K562 (cell line): Measurements from ENCODE around the gene POGZ. TPM values are rescaled to one million over a fixed set of nuclear protein-coding genes. Genes with fewer than 3 reads are reported as not detected.

Experiments
- ATF1 ChIP-seq, 2 experiments: fragments of 450-650 bp in 1 of 2; IDR thresholded peaks; 2 replicates each; pipeline ENCODE4 v1.6.1; 2016; ENCODE audit warnings: missing compliant biosample characterization in 1 of 2, missing genetic modification characterization in 1 of 2
- BRF1 ChIP-seq: IDR thresholded peaks from 3 replicates; pipeline ENCODE4 v1.6.1; 2011; ENCODE audit warnings: borderline replicate concordance, mild to moderate bottlenecking; ENCODE audit not compliant: insufficient read length; ENCODE audit errors: extremely low read depth
- CBFA2T2 ChIP-seq: fragments of 450-650 bp; conservative IDR thresholded peaks from 2 replicates; pipeline ENCODE4 v1.6.1; 2017; ENCODE audit warnings: mild to moderate bottlenecking
- CBFA2T3 ChIP-seq: fragments of 450-650 bp; IDR thresholded peaks from 2 replicates; pipeline ENCODE4 v1.6.1; 2017
- E2F3 ChIP-seq: fragments of 250-450 bp; sonication (Bioruptor Pico); IDR thresholded peaks from 2 replicates; pipeline ENCODE4 v1.4.0; 2020; ENCODE audit warnings: mild to moderate bottlenecking
- ETV1 ChIP-seq: fragments of 450-650 bp; conservative IDR thresholded peaks from 2 replicates; pipeline ENCODE4 v1.6.1; 2016; ENCODE audit warnings: missing genetic modification characterization, control low read depth, low read depth, missing compliant biosample characterization
- GATA2 ChIP-seq: sonication (generic); formaldehyde crosslinking; IDR thresholded peaks from 2 replicates; pipeline ENCODE4 v1.4.0; 2020; ENCODE audit warnings: mild to moderate bottlenecking, missing genetic modification reagents
- HDAC2 ChIP-seq: fragments of 450-650 bp; IDR thresholded peaks from 2 replicates; pipeline ENCODE4 v1.6.1; 2016; ENCODE audit warnings: mild to moderate bottlenecking
- HNRNPL ChIP-seq: fragments of 200-400 bp; formaldehyde crosslinking; IDR thresholded peaks from 2 replicates; pipeline ENCODE4 v1.6.1; 2017; ENCODE audit warnings: low read depth, mild to moderate bottlenecking, low read length
- NEUROD1 ChIP-seq: fragments of 150-350 bp; IDR thresholded peaks from 2 replicates; pipeline ENCODE4 v1.6.1; 2014; ENCODE audit warnings: borderline replicate concordance, low read length, low read depth; ENCODE audit not compliant: partially characterized antibody
- PHB ChIP-seq: fragments of 250-450 bp; sonication (Bioruptor Pico); IDR thresholded peaks from 2 replicates; pipeline ENCODE4 v1.5.0; 2021
- RBBP5 ChIP-seq: fragments of 200-600 bp; sonication (generic); IDR thresholded peaks from 2 replicates; pipeline ENCODE4 v1.6.1; 2012; ENCODE audit warnings: borderline replicate concordance, mild to moderate bottlenecking, low read length, control low read depth, inconsistent platforms; ENCODE audit not compliant: insufficient read depth, poor library complexity, severe bottlenecking
- SLC30A9 ChIP-seq: fragments of 250-450 bp; sonication (Bioruptor Pico); IDR thresholded peaks from 2 replicates; pipeline ENCODE4 v1.8.0; 2022; ENCODE audit warnings: mild to moderate bottlenecking, moderate library complexity
- SMARCE1 ChIP-seq: fragments of 450-650 bp; IDR thresholded peaks from 2 replicates; pipeline ENCODE4 v1.7.1; 2016; ENCODE audit warnings: mild to moderate bottlenecking
- SNIP1 ChIP-seq: fragments of 450-650 bp; IDR thresholded peaks from 2 replicates; pipeline ENCODE4 v1.7.1; 2017; ENCODE audit warnings: low read depth, mild to moderate bottlenecking
- SPI1 ChIP-seq: IDR thresholded peaks from 2 replicates; pipeline ENCODE4 v1.6.1; 2011; ENCODE audit warnings: low read depth, low read length, control low read depth, borderline replicate concordance
- SRF ChIP-seq, 2 experiments: fragments of 250-450, 450-650 bp in 1 of 2; sonication (Bioruptor Pico) in 1 of 2; sonication (generic) in 1 of 2; formaldehyde crosslinking; IDR thresholded peaks; 2 replicates each; pipeline versions ENCODE4 v1.5.0 to v1.5.1; 2020 to 2022; ENCODE audit warnings: mild to moderate bottlenecking in 1 of 2, missing genetic modification reagents in 1 of 2
- YBX1 ChIP-seq: fragments of 450-650 bp; IDR thresholded peaks from 2 replicates; pipeline ENCODE4 v1.7.1; 2016; ENCODE audit warnings: mild to moderate bottlenecking
- ZNF444 ChIP-seq: fragments of 250-450 bp; sonication (Bioruptor Pico); IDR thresholded peaks from 2 replicates; pipeline ENCODE4 v1.4.0; 2020; ENCODE audit warnings: mild to moderate bottlenecking, moderate library complexity
- polyA plus RNA-seq, 8 experiments: library from polyadenylated mRNA; depleted of rRNA in 4 of 8; stranded (reverse) in 5 of 8; unstranded in 3 of 8; fragments of >200 nt; fragmentation: Nextera tagmentation in 2 of 8; fragmentation: Illumina TruSeq in 1 of 8; extraction: Ambion mirVana in 2 of 8; extraction: Trizol in 1 of 8; gene quantifications; 2 replicates each; pipeline versions ENCODE4 v1.2.1 to v1.2.3, GENCODE V29; 2011 to 2014; ENCODE audit warnings: inconsistent platforms in 1 of 8, missing spikeins in 1 of 8
- total RNA-seq, 7 experiments: library from RNA; depleted of rRNA in 6 of 7; stranded (reverse); fragments of >200 nt in 6 of 7; fragmentation: Illumina TruSeq in 2 of 7; extraction: Trizol in 2 of 7; gene quantifications; 2 replicates each; pipeline versions ENCODE4 v1.2.1 to v1.2.3, GENCODE V29; 2011 to 2021; ENCODE audit warnings: low replicate concordance in 1 of 7
- TF ChIP-seq, protein P1 (sequence below): fragments of 200-400 bp; formaldehyde crosslinking; IDR thresholded peaks from 2 replicates; pipeline ENCODE4 v1.6.1; 2017; ENCODE audit warnings: mild to moderate bottlenecking, low read depth, low read length, moderate library complexity
- TF ChIP-seq, protein P2 (sequence below), 2 experiments: IDR thresholded peaks; 2 replicates each; pipeline ENCODE4 v1.6.1; 2011; ENCODE audit warnings: borderline replicate concordance in 1 of 2, control low read depth in 1 of 2, low read depth in 1 of 2, low read length in 1 of 2, mild to moderate bottlenecking in 1 of 2, mixed read lengths in 1 of 2, moderate library complexity in 1 of 2; ENCODE audit not compliant: insufficient read depth in 1 of 2, insufficient read length in 1 of 2, poor library complexity in 1 of 2, severe bottlenecking in 1 of 2; ENCODE audit errors: extremely low read depth in 1 of 2
- TF ChIP-seq, protein P3 (sequence below): fragments of 200-800 bp; sonication (Bioruptor generic); IDR thresholded peaks from 2 replicates; pipeline ENCODE4 v1.6.1; 2017; ENCODE audit warnings: missing genetic modification characterization, missing compliant biosample characterization
- TF ChIP-seq, protein P4 (sequence below): sonication (generic); formaldehyde crosslinking; IDR thresholded peaks from 2 replicates; pipeline ENCODE4 v1.8.0; 2022; ENCODE audit warnings: missing genetic modification reagents, mild to moderate bottlenecking, moderate library complexity, borderline replicate concordance

Gene POGZ
- total and polyA plus RNA-seq, 9 of the 15 experiments (the other 6 are each of a cell fraction or from before 2014, with no cell fraction given), result 9.4 to 40.6 (median 21.6) TPM

DNA sequence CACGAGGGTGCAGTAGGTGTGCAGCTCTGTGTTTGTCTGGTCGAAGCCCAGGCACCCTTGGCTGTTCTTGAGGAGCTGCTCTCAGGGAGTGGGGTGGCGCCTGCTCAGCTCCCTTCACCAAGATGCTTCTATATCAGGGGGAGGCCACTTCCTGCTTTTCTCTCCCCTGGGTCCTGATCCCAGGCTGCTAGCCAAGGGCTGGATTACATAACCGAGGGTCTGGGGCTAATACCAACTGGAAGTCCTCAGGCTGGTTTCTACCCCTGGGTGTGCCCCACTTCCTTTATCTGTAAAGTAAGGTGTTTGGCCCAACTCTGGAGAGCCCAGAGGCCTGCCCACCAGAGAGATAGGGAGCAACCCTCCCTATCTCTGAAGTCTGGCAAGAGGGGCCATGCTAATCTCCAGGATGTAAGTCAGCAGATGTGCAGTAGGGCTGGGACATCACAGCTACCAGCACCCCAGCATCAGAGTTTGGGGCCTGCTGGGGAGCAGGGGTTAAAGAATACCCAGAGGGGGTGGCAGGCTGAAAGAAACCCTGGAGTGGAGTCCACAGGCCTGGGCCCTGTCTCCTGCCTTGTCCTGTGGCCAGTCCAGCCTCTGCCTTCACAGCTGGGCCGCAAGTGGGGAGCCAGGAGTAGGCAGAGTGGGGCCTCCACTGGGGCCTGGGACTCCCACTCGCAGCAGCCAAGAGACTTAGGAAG is 88.9 kb downstream of the POGZ start (continued):
- TF ChIP-seq, protein P1, sequence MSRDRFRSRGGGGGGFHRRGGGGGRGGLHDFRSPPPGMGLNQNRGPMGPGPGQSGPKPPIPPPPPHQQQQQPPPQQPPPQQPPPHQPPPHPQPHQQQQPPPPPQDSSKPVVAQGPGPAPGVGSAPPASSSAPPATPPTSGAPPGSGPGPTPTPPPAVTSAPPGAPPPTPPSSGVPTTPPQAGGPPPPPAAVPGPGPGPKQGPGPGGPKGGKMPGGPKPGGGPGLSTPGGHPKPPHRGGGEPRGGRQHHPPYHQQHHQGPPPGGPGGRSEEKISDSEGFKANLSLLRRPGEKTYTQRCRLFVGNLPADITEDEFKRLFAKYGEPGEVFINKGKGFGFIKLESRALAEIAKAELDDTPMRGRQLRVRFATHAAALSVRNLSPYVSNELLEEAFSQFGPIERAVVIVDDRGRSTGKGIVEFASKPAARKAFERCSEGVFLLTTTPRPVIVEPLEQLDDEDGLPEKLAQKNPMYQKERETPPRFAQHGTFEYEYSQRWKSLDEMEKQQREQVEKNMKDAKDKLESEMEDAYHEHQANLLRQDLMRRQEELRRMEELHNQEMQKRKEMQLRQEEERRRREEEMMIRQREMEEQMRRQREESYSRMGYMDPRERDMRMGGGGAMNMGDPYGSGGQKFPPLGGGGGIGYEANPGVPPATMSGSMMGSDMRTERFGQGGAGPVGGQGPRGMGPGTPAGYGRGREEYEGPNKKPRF, result no peak
- TF ChIP-seq YBX1 (no peak), NEUROD1 (peak; percentile 69), SPI1 (peak; percentile 90), SMARCE1 (0 out of 2 replicates have a peak, but pooled peaks have one; percentile 33), SRF (CRISPR knock-in tag; IDR thresholded peaks at IDR 0.05) (no peak), ATF1 (CRISPR knock-in tag; IDR thresholded peaks at IDR 0.05) (no peak), ATF1 (tag; IDR thresholded peaks at IDR 0.05) (no peak), CBFA2T3 (peak; percentile 89), PHB (CRISPR knock-in tag) (no peak), ZNF444 (CRISPR knock-in tag) (no peak), BRF1 (no peak), GATA2 (CRISPR knock-in tag) (0 out of 2 replicates have a peak, but pooled peaks have one; percentile 36), SLC30A9 (CRISPR knock-in tag) (no peak), CBFA2T2 (peak; percentile 82), HNRNPL (0 out of 2 replicates have a peak, but pooled peaks have one; percentile 15), HDAC2 (peak; percentile 70; the same call in 1 of the 2 replicates), SNIP1 (no peak), RBBP5 (peak; percentile 51), ETV1 (tag) (0 out of 2 replicates have a peak, but pooled peaks have one; percentile 20), E2F3 (CRISPR knock-in tag) (no peak)
- TF ChIP-seq, protein P2, sequence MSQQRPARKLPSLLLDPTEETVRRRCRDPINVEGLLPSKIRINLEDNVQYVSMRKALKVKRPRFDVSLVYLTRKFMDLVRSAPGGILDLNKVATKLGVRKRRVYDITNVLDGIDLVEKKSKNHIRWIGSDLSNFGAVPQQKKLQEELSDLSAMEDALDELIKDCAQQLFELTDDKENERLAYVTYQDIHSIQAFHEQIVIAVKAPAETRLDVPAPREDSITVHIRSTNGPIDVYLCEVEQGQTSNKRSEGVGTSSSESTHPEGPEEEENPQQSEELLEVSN (IDR thresholded peaks at IDR 0.05; ENCODE audit: borderline replicate concordance in 1 of 2, extremely low read depth in 1 of 2, insufficient read depth in 1 of 2, insufficient read length in 1 of 2, low read depth in 1 of 2, low read length in 1 of 2, poor library complexity in 1 of 2, severe bottlenecking in 1 of 2), result peak in 1 of 2 experiments; percentile 14
- TF ChIP-seq, protein P3, sequence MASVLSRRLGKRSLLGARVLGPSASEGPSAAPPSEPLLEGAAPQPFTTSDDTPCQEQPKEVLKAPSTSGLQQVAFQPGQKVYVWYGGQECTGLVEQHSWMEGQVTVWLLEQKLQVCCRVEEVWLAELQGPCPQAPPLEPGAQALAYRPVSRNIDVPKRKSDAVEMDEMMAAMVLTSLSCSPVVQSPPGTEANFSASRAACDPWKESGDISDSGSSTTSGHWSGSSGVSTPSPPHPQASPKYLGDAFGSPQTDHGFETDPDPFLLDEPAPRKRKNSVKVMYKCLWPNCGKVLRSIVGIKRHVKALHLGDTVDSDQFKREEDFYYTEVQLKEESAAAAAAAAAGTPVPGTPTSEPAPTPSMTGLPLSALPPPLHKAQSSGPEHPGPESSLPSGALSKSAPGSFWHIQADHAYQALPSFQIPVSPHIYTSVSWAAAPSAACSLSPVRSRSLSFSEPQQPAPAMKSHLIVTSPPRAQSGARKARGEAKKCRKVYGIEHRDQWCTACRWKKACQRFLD (CRISPR knock-in tag), result no peak
- TF ChIP-seq, protein P4, sequence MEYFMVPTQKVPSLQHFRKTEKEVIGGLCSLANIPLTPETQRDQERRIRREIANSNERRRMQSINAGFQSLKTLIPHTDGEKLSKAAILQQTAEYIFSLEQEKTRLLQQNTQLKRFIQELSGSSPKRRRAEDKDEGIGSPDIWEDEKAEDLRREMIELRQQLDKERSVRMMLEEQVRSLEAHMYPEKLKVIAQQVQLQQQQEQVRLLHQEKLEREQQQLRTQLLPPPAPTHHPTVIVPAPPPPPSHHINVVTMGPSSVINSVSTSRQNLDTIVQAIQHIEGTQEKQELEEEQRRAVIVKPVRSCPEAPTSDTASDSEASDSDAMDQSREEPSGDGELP, result peak; percentile 72
